SK-MEL-5 (cell line): ENCODE results near the gene TMEM52. TPM values are rescaled to one million over a fixed set of nuclear protein-coding genes. Genes with fewer than 3 reads are reported as not detected.

Experiments
- DNase-seq: peaks from one replicate; pipeline ENCODE4 v3.0.0-alpha.2; 2016; ENCODE audit warnings: low read depth, low spot score
- in situ Hi-C: cut with HindIII; loops from 2 replicates; pipeline ENCODE4 v1.10.0; 2016; ENCODE audit warnings: low sequenced_read_pairs, high pct_unique_total_duplicates, low pct_unique_long_range_greater_than_20kb
- total RNA-seq: library from RNA; depleted of rRNA; stranded (reverse); fragments of >200 nt; shearing (Covaris generic); gene quantifications from 2 replicates; pipeline ENCODE4 v1.2.3, GENCODE V29; 2014

The TMEM52 gene
- total RNA-seq, 1 experiment from 2014 or later = not detected

- no peak for DNase-seq
- in situ Hi-C loops = no loop called here
These were observed 11.9 kb downstream of the TMEM52 start for GRCh38 chr1:1907098-1907736.

- in situ Hi-C loops = no loop called here
- DNase-seq = peak; percentile 87
These were observed 12.6 kb downstream of the TMEM52 start for GRCh38 chr1:1906185-1907097.

- no peak for DNase-seq
- in situ Hi-C loops = no loop called here
These were observed 15.9 kb downstream of the TMEM52 start for GRCh38 chr1:1903224-1903623.

GRCh38 chr1:1901641-1902294 is 17.3 kb downstream of the TMEM52 start:
- in situ Hi-C loops = no loop called here
- DNase-seq = no peak

- in situ Hi-C loops = no loop called here
- DNase-seq = no peak
These were observed 18.0 kb downstream of the TMEM52 start for GRCh38 chr1:1900883-1901640.

GRCh38 chr1:1899967-1900327 is 19.1 kb downstream of the TMEM52 start:
- in situ Hi-C loops = no loop called here
- no peak for DNase-seq

GRCh38 chr1:1899266-1899966 is 19.7 kb downstream of the TMEM52 start:
- in situ Hi-C loops = no loop called here
- DNase-seq = peak; percentile 21

GRCh38 chr1:1898246-1898933 is 20.7 kb downstream of the TMEM52 start:
- DNase-seq = no peak
- in situ Hi-C loops = no loop called here

- in situ Hi-C loops = no loop called here
- no peak for DNase-seq
These were observed 23.4 kb downstream of the TMEM52 start for GRCh38 chr1:1895456-1896336.

GRCh38 chr1:1895060-1895418 is 24.0 kb downstream of the TMEM52 start:
- no peak for DNase-seq
- in situ Hi-C loops = no loop called here

GRCh38 chr1:1894354-1895059 is 24.6 kb downstream of the TMEM52 start:
- in situ Hi-C loops = no loop called here

GRCh38 chr1:1893997-1894353 is 25.1 kb downstream of the TMEM52 start:
- DNase-seq = no peak
- in situ Hi-C loops = no loop called here

More at GRCh38 chr1:1894354-1895059, 24.6 kb downstream of the TMEM52 start:
- no peak for DNase-seq

GRCh38 chr1:1893291-1893985 is 25.6 kb downstream of the TMEM52 start:
- in situ Hi-C loops = no loop called here
- DNase-seq = no peak

GRCh38 chr1:1892763-1893120 is 26.3 kb downstream of the TMEM52 start:
- in situ Hi-C loops = no loop called here
- DNase-seq = no peak
